Fibroblast of lung (primary cell): ENCODE measurements around the gene ADGRV1. TPM values are rescaled to one million over a fixed set of nuclear protein-coding genes. Genes with fewer than 3 reads are reported as not detected.
A peak's percentile ranks its signal among the peaks of the same experiment; 100 is the strongest.

Experiments used
- DNase-seq, 2 donors: peaks; one replicate each; pipeline versions ENCODE4 v3.0.0 to v3.0.0-alpha.2; 2010; ENCODE audit warnings: low read depth in 2 of 2
- H2AFZ ChIP-seq: 2 replicates; pipeline ENCODE4 v1.5.1; 2012; ENCODE audit warnings: low read length, control low read depth, inconsistent platforms
- H3K27ac ChIP-seq: 2 replicates; pipeline ENCODE4 v1.5.1; 2011; ENCODE audit warnings: low read length, control low read depth; ENCODE audit not compliant: insufficient read depth
- H3K27me3 ChIP-seq: 2 replicates; pipeline ENCODE4 v1.5.1; 2011; ENCODE audit warnings: mild to moderate bottlenecking, low read length; ENCODE audit not compliant: control insufficient read depth, insufficient read depth
- H3K36me3 ChIP-seq: 2 replicates; pipeline ENCODE4 v1.5.1; 2011; ENCODE audit warnings: low read length; ENCODE audit not compliant: control insufficient read depth, insufficient read depth
- H3K4me1 ChIP-seq: 2 replicates; pipeline ENCODE4 v1.5.1; 2011; ENCODE audit warnings: low read length; ENCODE audit not compliant: control insufficient read depth, insufficient read depth; ENCODE audit errors: extremely low read depth
- H3K4me2 ChIP-seq: 2 replicates; pipeline ENCODE4 v1.5.1; 2011; ENCODE audit warnings: low read length, control low read depth; ENCODE audit not compliant: insufficient read depth; ENCODE audit errors: extremely low read depth
- H3K4me3 ChIP-seq, 4 experiments: fragments of 200-600 bp in 1 of 4; sonication (generic) in 1 of 4; replicated peaks in 1 of 4; 2 replicates each; pipeline ENCODE4 v1.5.1; 2011 to 2016; ENCODE audit warnings: low read length in 4 of 4, low read depth in 3 of 4, mild to moderate bottlenecking in 3 of 4, control low read depth in 2 of 4, inconsistent platforms in 1 of 4, mixed read lengths in 1 of 4; ENCODE audit not compliant: insufficient read depth in 1 of 4; ENCODE audit errors: control extremely low read depth in 1 of 4
- H3K79me2 ChIP-seq: 2 replicates; pipeline ENCODE4 v1.5.1; 2012; ENCODE audit warnings: mild to moderate bottlenecking, low read length, inconsistent platforms; ENCODE audit not compliant: control insufficient read depth, insufficient read depth
- H3K9ac ChIP-seq: 2 replicates; pipeline ENCODE4 v1.5.1; 2011; ENCODE audit warnings: mild to moderate bottlenecking, low read length, control low read depth; ENCODE audit not compliant: insufficient read depth
- H3K9me3 ChIP-seq: 2 replicates; pipeline ENCODE4 v1.5.1; 2012; ENCODE audit warnings: low read depth, low read length; ENCODE audit not compliant: control insufficient read depth, insufficient read depth
- H4K20me1 ChIP-seq: 2 replicates; pipeline ENCODE4 v1.5.1; 2011; ENCODE audit warnings: low read length; ENCODE audit not compliant: control insufficient read depth, insufficient read depth; ENCODE audit errors: extremely low read depth
- EZH2 ChIP-seq: IDR thresholded peaks from 2 replicates; pipeline ENCODE4 v1.5.1; 2012; ENCODE audit warnings: low read length, control low read depth, mild to moderate bottlenecking; ENCODE audit errors: missing control alignments
- polyA plus RNA-seq, 2 donors: library from polyadenylated mRNA; depleted of rRNA in 1 of 2; stranded (reverse) in 1 of 2; unstranded in 1 of 2; fragments of >200 nt; gene quantifications; 2 replicates each; pipeline ENCODE4 v1.2.1, GENCODE V29; 2011 to 2012; ENCODE audit warnings: missing spikeins in 1 of 2
- total RNA-seq: library from RNA; depleted of rRNA; stranded (reverse); fragments of >200 nt; gene quantifications from 2 replicates; pipeline ENCODE4 v1.2.1, GENCODE V29; 2014
- TF ChIP-seq, protein P1 (sequence below), 2 donors: IDR thresholded peaks in 1 of 2; conservative IDR thresholded peaks in 1 of 2; 1 replicate in 1 of 2; 2 replicates in 1 of 2; pipeline ENCODE4 v1.5.1; 2011 to 2012; ENCODE audit warnings: low read length in 2 of 2, control low read depth in 1 of 2, inconsistent platforms in 1 of 2, low read depth in 1 of 2, mild to moderate bottlenecking in 1 of 2

ADGRV1 gene
- total and polyA plus RNA-seq, 2 donors (not counting 1 experiment from before 2014, with no cell fraction given) = 0.15 to 0.17 TPM

DNA sequence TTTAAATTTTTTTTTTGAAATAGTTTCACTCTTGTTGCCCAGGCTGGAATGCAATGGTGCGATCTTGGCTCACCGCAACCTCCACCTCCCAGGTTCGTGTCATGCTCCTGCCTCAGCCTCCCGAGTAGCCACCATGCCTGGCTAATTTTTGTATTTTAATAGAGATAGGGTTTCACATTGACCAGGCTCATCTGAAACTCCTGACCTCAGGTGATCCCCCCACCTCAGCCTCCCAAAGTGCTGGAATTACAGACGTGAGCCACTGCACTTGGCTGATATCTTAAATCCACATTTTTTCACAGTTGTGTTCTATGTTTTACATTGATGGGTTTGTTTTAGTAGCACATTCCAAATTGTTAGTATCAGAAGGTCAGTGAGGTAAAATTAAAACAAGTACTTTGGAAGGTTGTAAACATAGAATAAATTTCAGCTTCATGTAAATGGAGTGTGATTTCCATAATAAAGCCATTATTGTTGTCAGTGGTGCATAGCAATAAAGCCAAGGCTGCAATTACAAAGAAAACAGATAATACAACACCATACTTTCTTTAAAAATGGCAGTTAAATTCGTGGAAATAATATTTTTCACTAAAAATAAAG, 537.3 kb downstream of the ADGRV1 start:
- Histone ChIP-seq H4K20me1 (no peaks in the 10 kb centered on the region), H3K4me1 (no peaks in the 10 kb centered on the region), H3K36me3 (no peaks in the 10 kb centered on the region), H2AFZ (no peak overlapping the region), H3K27me3 (no peaks in the 10 kb centered on the region), H3K4me3 (no peak overlapping the region), H3K9ac (no peak overlapping the region), H3K27ac (no peak overlapping the region), H3K4me2 (no peak overlapping the region), H3K9me3 (no peaks in the 10 kb centered on the region), H3K79me2 (no peaks in the 10 kb centered on the region)
- no peak for DNase-seq
- no peak for TF ChIP-seq EZH2
- TF ChIP-seq, protein P1, sequence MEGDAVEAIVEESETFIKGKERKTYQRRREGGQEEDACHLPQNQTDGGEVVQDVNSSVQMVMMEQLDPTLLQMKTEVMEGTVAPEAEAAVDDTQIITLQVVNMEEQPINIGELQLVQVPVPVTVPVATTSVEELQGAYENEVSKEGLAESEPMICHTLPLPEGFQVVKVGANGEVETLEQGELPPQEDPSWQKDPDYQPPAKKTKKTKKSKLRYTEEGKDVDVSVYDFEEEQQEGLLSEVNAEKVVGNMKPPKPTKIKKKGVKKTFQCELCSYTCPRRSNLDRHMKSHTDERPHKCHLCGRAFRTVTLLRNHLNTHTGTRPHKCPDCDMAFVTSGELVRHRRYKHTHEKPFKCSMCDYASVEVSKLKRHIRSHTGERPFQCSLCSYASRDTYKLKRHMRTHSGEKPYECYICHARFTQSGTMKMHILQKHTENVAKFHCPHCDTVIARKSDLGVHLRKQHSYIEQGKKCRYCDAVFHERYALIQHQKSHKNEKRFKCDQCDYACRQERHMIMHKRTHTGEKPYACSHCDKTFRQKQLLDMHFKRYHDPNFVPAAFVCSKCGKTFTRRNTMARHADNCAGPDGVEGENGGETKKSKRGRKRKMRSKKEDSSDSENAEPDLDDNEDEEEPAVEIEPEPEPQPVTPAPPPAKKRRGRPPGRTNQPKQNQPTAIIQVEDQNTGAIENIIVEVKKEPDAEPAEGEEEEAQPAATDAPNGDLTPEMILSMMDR (conservative IDR thresholded peaks at IDR 0.05 in 1 of 2, IDR thresholded peaks at IDR 0.05 in 1 of 2; ENCODE audit: low read depth in 1 of 2, low read length in 2 of 2) = no peak

DNA sequence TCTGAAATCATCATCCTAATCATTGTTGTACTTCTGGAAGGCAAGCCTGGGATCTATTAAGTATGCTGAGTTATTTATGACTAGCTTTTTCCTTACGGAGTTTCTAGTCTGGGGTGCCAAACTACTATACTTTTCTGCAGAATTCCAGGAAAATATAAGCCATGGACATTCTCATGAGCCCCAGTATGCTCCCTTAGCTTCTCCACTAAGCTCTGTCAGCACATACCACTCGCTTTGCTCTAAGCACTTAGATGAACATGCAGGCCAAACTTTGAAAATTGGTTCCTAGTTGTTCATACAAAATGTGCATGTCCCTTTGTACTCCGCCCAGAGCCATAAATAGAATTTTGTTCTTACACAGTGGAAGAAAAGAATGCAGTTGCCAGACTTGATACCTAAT, 539.9 kb downstream of the ADGRV1 start:
- Histone ChIP-seq H3K36me3 (no peaks in the 10 kb centered on the region), H3K27ac (no peak overlapping the region), H3K9me3 (no peaks in the 10 kb centered on the region), H3K4me3 (no peak overlapping the region), H3K9ac (no peak overlapping the region), H3K27me3 (no peaks in the 10 kb centered on the region), H3K4me2 (no peak overlapping the region), H4K20me1 (no peaks in the 10 kb centered on the region), H3K4me1 (no peaks in the 10 kb centered on the region), H3K79me2 (no peaks in the 10 kb centered on the region), H2AFZ (no peak overlapping the region)
- DNase-seq = peak in 1 of 2 donors; percentile 31
- TF ChIP-seq EZH2 = no peak
- TF ChIP-seq, protein P1 (conservative IDR thresholded peaks at IDR 0.05 in 1 of 2, IDR thresholded peaks at IDR 0.05 in 1 of 2; ENCODE audit: low read depth in 1 of 2, low read length in 2 of 2) = no peak

DNA sequence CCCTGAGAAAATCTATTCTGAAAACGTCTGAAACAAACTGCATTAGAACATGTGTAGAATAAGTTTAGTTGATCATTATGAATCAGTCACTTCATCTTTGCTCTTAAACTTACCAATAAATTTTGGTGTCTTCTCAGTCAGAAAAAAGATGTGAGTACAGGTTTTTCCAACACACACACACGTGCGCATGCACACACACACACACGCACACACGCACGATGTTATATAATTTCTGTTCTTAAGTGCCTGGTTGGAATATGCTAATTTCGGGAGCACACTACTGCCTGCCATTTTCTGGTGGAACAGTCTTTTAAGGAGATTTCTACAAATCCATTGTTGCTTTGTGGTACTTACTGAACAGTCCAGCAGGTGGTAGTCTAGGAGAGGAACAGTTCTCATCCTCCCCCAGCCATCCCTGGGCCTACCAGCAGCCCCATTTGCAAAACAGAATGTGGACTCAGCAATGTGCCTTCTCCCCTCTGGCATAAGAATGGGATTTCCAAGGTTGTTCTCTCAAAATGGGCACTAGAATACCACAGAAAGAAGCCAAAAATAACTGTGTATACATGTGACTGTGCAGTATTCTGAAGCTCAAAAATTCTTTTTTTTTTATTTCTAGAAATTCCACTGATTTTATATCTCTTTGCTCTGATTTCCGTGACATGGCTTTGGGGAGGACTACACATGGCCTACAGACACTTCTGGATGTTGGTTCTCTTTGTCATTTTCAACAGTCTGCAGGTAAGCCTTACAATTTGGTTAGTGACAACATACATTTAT, 543.2 kb downstream of the ADGRV1 start:
- no peaks in the 10 kb centered on the region for H4K20me1 ChIP-seq
- no peak overlapping the region for H3K4me2 ChIP-seq
- H3K9me3 ChIP-seq = no peaks in the 10 kb centered on the region
- no peak overlapping the region for H3K4me3 ChIP-seq
- no peaks in the 10 kb centered on the region for H3K4me1 ChIP-seq
- H2AFZ ChIP-seq = peak overlapping the region; percentile 83
- H3K36me3 ChIP-seq = no peaks in the 10 kb centered on the region
- no peak overlapping the region for H3K27ac ChIP-seq
- H3K79me2 ChIP-seq = no peaks in the 10 kb centered on the region
- no peak overlapping the region for H3K9ac ChIP-seq
- no peaks in the 10 kb centered on the region for H3K27me3 ChIP-seq
- DNase-seq = peak; percentile 70 to 90
- TF ChIP-seq EZH2 = no peak
- TF ChIP-seq, protein P1 (conservative IDR thresholded peaks at IDR 0.05 in 1 of 2, IDR thresholded peaks at IDR 0.05 in 1 of 2; ENCODE audit: low read depth in 1 of 2, low read length in 2 of 2) = peak; percentile 78 to 87
